Stimulated activated CD8-positive, alpha-beta memory T cell treated with anti-CD3 and anti-CD28 coated beads, Interleukin-15, amount 100 ng/mL, for 4 hours (primary cell): ENCODE results near the gene CACUL1.
"Not testable (repeated sequence)": the region's sequence is repeated elsewhere in the genome, so short reads cannot be mapped to it uniquely, and the experiment has no call there.

Experiments
- DNase-seq, 2 donors: peaks; one replicate each; pipeline ENCODE4 v3.0.0-alpha.2; 2020; ENCODE audit warnings: low read depth in 2 of 2

The CACUL1 gene

GRCh38 chr10:118754556-118755423 lies at the start of gene CACUL1:
CACUL1 (minus strand) TSS chr10:118754970; CDS start chr10:118754762, 208 bp downstream.
- peak; percentile 100 for DNase-seq

GRCh38 chr10:118804262-118804773 lies 49.5 kb upstream of the CACUL1 start:
- no peak for DNase-seq

GRCh38 chr10:118802126-118802793 lies 47.5 kb upstream of the CACUL1 start:
- no peak for DNase-seq

GRCh38 chr10:118800920-118801319 lies 46.1 kb upstream of the CACUL1 start:
- DNase-seq: no peak

- DNase-seq: no peak
Observed at GRCh38 chr10:118799777-118800176, 45.0 kb upstream of the CACUL1 start.

GRCh38 chr10:118798231-118798662 lies 43.5 kb upstream of the CACUL1 start:
- DNase-seq: no peak

- not testable (repeated sequence) for DNase-seq
Observed at GRCh38 chr10:118794971-118795370, 40.2 kb upstream of the CACUL1 start.

DNA sequence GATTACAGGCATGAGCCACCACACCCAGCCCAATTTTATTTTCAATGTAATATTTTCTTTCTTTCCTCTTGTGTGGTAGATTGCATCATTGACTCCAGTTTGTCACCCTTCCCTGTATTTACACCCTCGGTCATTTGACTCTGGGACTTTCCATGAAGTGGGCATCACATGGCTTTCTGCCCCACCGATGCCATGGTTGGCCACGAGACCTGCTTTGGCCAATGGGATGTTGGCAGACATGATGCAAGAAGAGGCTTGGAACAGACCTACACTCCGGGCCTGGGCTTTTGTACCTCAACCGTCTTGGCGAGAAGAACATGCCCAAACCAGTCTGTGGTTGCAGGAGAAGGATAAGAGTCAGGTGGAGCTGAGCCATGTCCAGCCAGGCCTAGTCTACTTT lies 38.8 kb upstream of the CACUL1 start:
- DNase-seq: no peak

DNA sequence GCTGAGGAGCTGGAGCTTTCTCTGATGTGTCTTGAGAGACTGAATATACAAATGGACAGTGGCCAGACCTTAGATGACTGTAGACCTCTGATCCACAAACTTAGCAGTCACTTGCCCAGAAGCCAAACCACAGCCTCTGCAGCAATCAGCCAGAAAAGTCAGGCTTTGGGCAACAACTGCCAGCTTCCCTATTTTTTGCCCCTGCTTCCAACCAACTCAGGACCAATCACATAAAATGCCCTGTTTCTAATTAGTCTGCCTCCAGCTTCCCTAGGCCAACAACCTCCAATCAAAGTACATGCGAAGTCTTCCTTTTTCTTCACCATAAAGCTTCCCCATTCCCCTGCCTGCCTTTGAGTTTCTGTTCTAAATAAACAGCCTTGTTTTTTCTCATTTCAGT lies 37.8 kb upstream of the CACUL1 start:
- no peak for DNase-seq

GRCh38 chr10:118790058-118790457 lies 35.3 kb upstream of the CACUL1 start:
- DNase-seq: no peak

- DNase-seq: no peak
Observed at GRCh38 chr10:118785551-118785950, 30.8 kb upstream of the CACUL1 start.

- no peak for DNase-seq
Observed at GRCh38 chr10:118783776-118784545, 29.2 kb upstream of the CACUL1 start.

DNA sequence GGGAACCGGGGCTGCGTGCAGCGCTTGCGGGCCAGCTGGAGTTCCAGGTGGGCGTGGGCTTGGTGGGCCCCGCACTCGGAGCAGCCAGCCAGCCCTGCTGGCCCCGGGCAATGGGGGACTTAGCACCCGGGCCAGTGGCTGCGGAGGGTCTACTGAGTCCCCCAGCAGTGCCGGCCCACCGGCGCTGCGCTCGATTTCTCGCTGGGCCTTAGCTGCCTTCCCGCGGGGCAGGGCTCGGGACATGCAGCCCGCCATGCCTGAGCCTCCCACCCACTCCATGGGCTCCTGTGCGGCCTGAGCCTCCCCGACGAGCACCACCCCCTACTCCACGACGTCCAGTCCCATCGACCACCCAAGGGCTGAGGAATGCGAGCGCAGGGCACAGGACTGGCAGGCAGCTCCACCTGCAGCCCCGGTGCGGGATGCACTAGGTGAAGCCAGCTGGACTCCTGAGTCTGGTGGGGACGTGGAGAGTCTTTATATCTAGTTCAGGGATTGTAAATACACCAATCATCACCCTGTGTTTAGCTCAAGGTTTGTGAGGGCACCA lies 28.2 kb upstream of the CACUL1 start:
- DNase-seq: not testable (repeated sequence)

- DNase-seq: no peak
Observed at GRCh38 chr10:118781541-118781940, 26.8 kb upstream of the CACUL1 start.

GRCh38 chr10:118778727-118779126 lies 24.0 kb upstream of the CACUL1 start:
- DNase-seq: no peak

- DNase-seq: no peak
Observed at GRCh38 chr10:118776960-118777359, 22.2 kb upstream of the CACUL1 start.

DNA sequence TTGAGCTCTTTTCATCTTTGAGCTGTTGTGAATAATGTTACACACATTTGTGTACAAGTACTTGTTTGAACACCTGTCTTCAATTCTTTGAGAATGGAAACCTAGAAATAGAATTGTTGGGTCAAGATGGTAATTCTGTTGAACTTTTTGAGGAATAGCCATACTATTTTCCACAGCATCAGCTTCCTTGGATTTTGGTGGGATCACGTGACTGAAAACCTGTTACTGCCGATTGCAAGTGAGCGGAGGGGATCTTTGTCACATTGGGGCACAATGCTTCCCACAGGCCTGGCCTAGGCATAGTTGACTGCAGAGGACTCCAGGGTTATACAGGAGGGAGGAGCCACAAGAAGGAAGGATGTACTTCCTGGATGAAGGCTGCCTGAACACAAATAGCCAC lies 21.3 kb upstream of the CACUL1 start:
- no peak for DNase-seq

GRCh38 chr10:118775478-118775877 lies 20.7 kb upstream of the CACUL1 start:
- DNase-seq: no peak

DNA sequence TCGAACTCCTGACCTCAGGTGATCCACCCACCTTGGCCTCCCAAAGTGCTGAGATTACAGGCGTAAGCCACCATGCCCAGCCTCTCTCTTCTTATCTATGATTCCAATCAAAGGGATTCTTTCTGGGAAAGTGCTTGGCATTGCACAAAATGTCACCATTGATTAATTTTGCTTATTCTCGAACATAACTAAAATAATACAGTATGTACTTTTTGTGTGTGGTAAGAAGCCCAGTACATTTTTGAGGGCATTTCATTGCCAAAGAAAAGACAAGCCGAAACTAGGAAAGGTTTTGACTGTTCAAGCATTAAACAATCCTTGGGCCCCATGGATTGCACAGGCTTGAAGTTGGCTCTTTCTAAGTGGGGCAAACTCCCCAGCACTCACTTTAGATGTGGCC lies 18.3 kb upstream of the CACUL1 start:
- DNase-seq: no peak

DNA sequence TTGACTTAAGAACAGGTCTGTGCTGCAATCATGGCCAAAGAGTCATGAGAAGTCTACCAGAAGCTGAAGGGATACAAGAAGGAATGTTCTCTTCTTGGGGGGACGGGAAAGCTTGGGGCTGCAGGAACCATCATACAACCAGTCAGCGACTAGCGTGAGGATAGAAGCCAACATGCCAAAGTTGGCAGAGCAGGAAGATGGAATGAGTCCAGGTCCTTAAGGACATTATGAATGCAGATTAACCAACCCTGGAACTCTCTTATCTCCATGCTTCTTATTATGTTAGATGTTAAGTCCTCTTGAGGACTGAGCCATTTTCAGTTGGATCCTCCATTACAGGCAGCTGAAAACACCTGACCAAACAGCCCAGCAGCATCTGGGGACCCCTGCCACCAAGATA lies 17.2 kb upstream of the CACUL1 start:
- DNase-seq: no peak

DNA sequence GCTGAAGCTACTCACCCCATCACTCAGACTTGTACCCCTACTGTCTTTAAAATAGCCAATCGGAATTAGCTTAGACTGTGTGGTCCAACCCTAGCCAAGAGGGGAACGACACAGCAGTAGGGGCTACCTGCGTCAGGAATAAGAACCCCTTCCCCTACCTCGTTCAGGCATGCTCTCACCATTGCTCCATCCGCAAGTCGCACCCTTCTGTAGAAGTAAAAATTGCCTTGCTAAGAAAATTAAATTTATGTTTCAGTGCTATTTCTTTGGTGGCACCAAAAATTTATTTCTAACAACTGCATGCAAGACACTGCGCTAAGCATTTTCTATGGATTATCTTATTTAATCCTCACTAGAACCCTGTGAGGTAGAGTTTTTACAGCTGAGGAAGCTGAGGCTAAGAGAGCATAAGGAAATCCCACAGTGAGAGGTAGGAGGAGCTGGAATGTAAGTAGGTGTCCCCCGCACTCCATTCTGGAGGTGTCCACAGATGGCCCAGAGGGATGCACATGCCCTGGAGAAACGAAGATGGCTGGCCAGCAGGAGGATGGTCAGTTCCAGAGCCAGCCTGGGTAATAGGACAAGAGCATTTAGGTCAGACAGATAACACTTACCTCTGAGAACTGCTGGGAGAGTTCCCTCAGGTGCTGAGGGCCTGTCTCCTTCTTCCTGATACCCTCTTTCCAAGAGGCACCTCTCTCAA lies 15.3 kb upstream of the CACUL1 start:
- DNase-seq: no peak
